NT2/D1 (cell line): ENCODE results near the gene DSCAML1.

ENCODE experiments used
- DNase-seq: peaks from one replicate; pipeline ENCODE4 v3.0.0-alpha.2; 2011; ENCODE audit warnings: low read depth, low spot score
- H3K27me3 ChIP-seq: 2 replicates; pipeline ENCODE4 v1.6.0; 2011; ENCODE audit warnings: mild to moderate bottlenecking; ENCODE audit not compliant: insufficient read length, insufficient read depth
- H3K36me3 ChIP-seq: 2 replicates; pipeline ENCODE4 v1.6.1; 2011; ENCODE audit warnings: mild to moderate bottlenecking, low read length, mixed read lengths; ENCODE audit not compliant: insufficient read depth, insufficient read length
- H3K4me1 ChIP-seq: 2 replicates; pipeline ENCODE4 v1.5.1; 2011; ENCODE audit not compliant: insufficient read depth, insufficient read length
- H3K4me3 ChIP-seq: 2 replicates; pipeline ENCODE4 v1.5.1; 2011; ENCODE audit warnings: low read depth; ENCODE audit not compliant: insufficient read length
- H3K9ac ChIP-seq: 2 replicates; pipeline ENCODE4 v1.6.0; 2011; ENCODE audit warnings: low read depth; ENCODE audit not compliant: insufficient read length
- H3K9me3 ChIP-seq: 2 replicates; pipeline ENCODE4 v1.5.1; 2011; ENCODE audit warnings: mild to moderate bottlenecking, low read length; ENCODE audit not compliant: insufficient read depth
- SUZ12 ChIP-seq: IDR thresholded peaks from 2 replicates; pipeline ENCODE4 v1.6.1; 2011; ENCODE audit not compliant: insufficient read length, insufficient read depth; ENCODE audit errors: extremely low read depth
- YY1 ChIP-seq: IDR thresholded peaks from 2 replicates; pipeline ENCODE4 v1.6.1; 2011; ENCODE audit not compliant: insufficient read length, insufficient read depth
- ZNF274 ChIP-seq: IDR thresholded peaks from 2 replicates; pipeline ENCODE4 v1.6.1; 2011; ENCODE audit warnings: mild to moderate bottlenecking, low read depth, low read length

Gene DSCAML1

GRCh38 chr11:117464778-117465177, 332.2 kb downstream of the DSCAML1 start:
- no peak for TF ChIP-seq YY1
- no peak for TF ChIP-seq ZNF274
- no peak for TF ChIP-seq SUZ12
- peaks cover 3% of the 10 kb centered on the region for H3K4me1 ChIP-seq
- no peaks in the 10 kb centered on the region for H3K9me3 ChIP-seq
- DNase-seq = no peak
- H3K27me3 ChIP-seq = no peaks in the 10 kb centered on the region
- H3K36me3 ChIP-seq = no peaks in the 10 kb centered on the region
- no peak overlapping the region for H3K4me3 ChIP-seq
- H3K9ac ChIP-seq = no peak overlapping the region

DNA sequence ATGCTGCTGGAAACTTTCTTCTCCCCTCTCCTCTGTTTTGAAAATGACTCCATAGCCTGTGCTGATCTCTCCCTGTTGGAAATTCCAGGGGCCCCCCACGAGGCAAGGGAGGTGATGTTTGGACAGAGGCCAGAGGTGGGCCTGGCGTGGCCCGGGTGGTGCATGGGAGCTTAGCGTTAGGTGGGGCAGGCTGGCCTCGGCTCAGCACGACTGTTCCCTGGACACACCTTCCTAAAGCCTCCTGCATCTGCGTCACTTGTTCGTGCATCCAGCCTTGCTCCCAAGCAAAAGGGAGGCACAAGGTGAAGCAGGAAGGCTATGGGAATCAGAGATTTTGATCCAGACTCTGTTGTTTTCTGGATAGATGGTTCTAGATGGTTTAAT, 334.2 kb downstream of the DSCAML1 start:
- H3K4me1 ChIP-seq = peaks cover 5% of the 10 kb centered on the region
- H3K27me3 ChIP-seq = no peaks in the 10 kb centered on the region
- TF ChIP-seq SUZ12 = no peak
- no peak for TF ChIP-seq ZNF274
- TF ChIP-seq YY1 = no peak
- no peak overlapping the region for H3K9ac ChIP-seq
- DNase-seq = no peak
- H3K4me3 ChIP-seq = no peak overlapping the region
- H3K36me3 ChIP-seq = no peaks in the 10 kb centered on the region
- H3K9me3 ChIP-seq = no peaks in the 10 kb centered on the region

DNA sequence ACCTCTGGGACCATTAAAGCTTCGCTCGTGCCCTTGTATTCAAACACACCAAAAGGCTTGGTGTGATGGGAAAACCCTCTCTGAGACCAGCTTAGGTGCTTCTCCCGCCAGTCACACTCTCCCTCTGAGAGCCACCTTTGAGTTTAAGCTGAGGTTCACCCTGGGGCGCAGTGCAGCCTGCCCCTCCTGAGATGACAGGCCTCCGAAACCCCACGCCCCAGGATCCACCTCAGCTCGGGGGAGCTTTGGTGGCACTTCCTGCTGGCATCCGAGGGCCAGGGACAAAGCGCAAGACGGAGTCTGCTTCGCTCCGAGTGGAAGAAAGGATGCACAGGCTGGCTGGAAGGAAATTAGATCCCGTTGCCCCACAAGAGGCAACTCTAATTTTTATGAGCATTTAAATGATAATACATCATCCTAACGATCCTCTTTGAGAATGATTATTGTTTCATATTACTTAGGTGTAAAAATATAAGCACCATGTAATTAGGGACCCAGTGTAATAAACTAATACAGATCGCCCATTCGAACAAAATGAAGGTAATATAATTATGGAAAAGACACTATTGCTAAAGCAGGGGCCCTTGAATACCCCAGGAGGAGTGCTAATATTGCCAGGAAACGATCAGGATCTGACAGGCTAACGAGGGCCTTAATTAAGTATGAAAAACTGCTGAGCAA, 334.7 kb downstream of the DSCAML1 start:
- TF ChIP-seq YY1 (no peak), ZNF274 (no peak), SUZ12 (no peak)
- Histone ChIP-seq H3K4me3 (no peak overlapping the region), H3K4me1 (peaks cover 5% of the 10 kb centered on the region), H3K9me3 (no peaks in the 10 kb centered on the region), H3K9ac (no peak overlapping the region), H3K36me3 (no peaks in the 10 kb centered on the region), H3K27me3 (no peaks in the 10 kb centered on the region)
- DNase-seq = no peak

DNA sequence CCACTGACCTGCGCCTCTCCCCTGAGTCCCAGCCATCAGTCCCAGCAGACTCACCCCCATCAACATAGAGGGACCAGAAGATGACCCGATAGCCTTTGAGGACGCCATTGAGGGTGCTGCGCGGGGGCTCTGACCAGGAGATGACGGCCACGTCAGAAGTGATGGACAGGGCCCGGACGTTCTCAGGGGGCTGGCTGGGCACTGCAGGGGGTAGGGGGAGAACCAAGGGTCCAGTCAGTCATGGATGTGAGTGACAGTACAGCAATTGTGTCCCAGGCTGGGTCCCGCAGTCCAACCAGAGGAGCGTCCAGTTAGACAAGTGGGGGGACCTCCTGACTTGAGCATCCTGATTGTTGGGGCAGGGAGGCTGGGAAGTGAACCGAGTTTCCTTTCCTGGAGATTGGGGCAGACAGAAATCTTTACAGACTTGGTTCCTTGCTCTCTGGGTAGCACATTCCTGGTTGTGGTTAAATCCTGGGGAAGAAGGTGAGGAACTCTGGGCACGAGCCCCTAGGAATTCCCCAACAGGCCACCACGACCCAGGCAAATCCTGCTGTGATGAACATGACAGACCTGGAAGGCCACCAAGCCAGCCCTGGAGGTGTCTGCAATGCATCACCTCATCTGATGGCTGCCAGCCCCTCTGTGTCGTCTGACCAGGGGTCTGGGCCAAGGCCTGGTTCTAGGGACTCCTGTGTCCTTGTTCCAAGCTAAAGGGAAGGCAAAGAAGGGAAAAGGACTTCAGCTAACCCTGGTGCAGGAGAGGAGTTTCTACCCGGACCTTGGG, 335.4 kb downstream of the DSCAML1 start:
- H3K4me3 ChIP-seq = no peak overlapping the region
- H3K9me3 ChIP-seq = no peaks in the 10 kb centered on the region
- H3K9ac ChIP-seq = no peak overlapping the region
- TF ChIP-seq SUZ12 (no peak), YY1 (no peak), ZNF274 (no peak)
- no peaks in the 10 kb centered on the region for H3K27me3 ChIP-seq
- DNase-seq = no peak
- no peaks in the 10 kb centered on the region for H3K36me3 ChIP-seq
- H3K4me1 ChIP-seq = peaks cover 9% of the 10 kb centered on the region

GRCh38 chr11:117459979-117460300, 337.1 kb downstream of the DSCAML1 start:
- Histone ChIP-seq H3K4me1 (peaks cover 9% of the 10 kb centered on the region), H3K36me3 (no peaks in the 10 kb centered on the region), H3K9ac (no peak overlapping the region), H3K4me3 (no peak overlapping the region), H3K9me3 (no peaks in the 10 kb centered on the region), H3K27me3 (no peaks in the 10 kb centered on the region)
- no peak for DNase-seq
- TF ChIP-seq YY1 (no peak), ZNF274 (no peak), SUZ12 (no peak)

DNA sequence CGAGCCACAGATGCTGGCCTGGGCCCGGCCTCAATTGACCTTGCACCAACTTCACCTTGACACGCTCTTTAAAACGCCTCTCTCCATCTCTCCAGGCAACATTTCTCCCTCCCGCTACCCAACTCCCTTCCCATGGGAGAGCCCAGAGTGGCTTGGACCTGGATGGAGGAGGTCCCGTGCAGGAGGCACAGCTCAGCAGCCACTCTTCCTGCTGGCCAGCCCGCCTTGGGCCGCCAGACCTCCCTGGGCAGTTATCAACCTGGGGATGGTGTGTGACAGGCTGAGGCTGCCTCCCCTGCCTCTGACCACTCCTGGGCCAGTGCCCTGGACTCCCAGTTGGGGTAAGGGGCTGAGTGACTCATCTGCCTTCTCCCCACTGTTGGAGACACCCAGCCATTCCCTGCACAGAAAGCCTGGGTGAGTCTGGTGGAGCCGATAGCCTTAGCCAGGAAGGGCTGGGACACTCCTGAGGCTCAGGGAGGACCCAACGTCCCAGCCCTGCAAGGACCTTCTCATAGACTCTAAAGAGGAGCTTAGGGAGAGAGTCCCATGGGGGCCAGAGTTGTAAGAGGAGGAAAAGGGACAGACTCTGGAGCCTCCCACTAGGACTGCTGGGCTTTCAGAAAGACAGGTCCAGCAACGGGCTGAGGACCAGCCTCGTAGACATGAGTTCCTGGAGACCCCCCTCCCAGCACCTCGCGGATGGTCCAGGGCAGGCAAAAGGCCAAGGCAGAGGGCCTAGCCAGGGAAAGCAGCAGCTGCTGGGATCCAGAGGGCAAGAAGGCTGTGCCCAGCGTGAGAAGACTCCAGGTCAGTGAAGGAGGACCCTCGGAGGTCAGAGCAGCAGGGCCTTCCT, 337.7 kb downstream of the DSCAML1 start:
- Histone ChIP-seq H3K4me3 (no peak overlapping the region), H3K4me1 (peaks cover 9% of the 10 kb centered on the region), H3K9ac (no peak overlapping the region), H3K9me3 (peaks cover 3% of the 10 kb centered on the region), H3K27me3 (no peaks in the 10 kb centered on the region), H3K36me3 (no peaks in the 10 kb centered on the region)
- DNase-seq = no peak
- TF ChIP-seq YY1 = no peak
- no peak for TF ChIP-seq ZNF274
- TF ChIP-seq SUZ12 = no peak
